ENCODE measurements around the gene PPM1N.

Gene PPM1N

GRCh38 chr19:45471111-45471930 lies 26.9 kb upstream of the PPM1N start:
- no peak for DNase-seq (ENCODE audit: low spot score)

- no peak for DNase-seq (ENCODE audit: low spot score)
Measured at GRCh38 chr19:45471931-45472562, 26.2 kb upstream of the PPM1N start.

- no peak for DNase-seq (ENCODE audit: low spot score)
Measured at GRCh38 chr19:45472563-45473366, 25.5 kb upstream of the PPM1N start.

- DNase-seq (ENCODE audit: low spot score) = no peak
Measured at GRCh38 chr19:45473367-45473681, 24.9 kb upstream of the PPM1N start.

- no peak for DNase-seq (ENCODE audit: low spot score)
Measured at GRCh38 chr19:45473682-45474605, 24.3 kb upstream of the PPM1N start.

DNA sequence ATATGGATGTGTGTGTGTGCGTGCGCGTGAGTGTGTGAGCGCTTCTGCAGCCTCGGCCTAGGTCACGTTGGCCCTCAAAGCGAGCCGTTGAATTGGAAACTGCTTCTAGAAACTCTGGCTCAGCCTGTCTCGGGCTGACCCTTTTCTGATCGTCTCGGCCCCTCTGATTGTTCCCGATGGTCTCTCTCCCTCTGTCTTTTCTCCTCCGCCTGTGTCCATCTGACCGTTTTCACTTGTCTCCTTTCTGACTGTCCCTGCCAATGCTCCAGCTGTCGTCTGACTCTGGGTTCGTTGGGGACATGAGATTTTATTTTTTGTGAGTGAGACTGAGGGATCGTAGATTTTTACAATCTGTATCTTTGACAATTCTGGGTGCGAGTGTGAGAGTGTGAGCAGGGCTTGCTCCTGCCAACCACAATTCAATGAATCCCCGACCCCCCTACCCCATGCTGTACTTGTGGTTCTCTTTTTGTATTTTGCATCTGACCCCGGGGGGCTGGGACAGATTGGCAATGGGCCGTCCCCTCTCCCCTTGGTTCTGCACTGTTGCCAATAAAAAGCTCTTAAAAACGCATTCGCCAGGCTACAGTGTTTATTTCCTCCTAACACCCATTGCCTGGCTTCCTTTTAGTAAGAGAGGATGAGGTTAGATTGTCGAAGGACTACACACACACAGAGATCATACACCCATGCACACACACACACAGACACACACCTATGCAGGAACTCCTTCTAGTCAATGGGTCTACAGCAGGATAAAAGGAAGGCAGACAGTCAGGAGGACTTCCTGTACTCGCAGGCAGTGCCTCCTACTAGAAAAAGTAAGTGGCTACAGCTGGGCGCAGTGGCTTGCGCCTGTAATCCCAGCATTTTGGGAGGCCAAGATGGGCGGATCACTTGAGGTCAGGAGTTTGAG lies 23.4 kb upstream of the PPM1N start:
- no peak for DNase-seq (ENCODE audit: low spot score)

DNA sequence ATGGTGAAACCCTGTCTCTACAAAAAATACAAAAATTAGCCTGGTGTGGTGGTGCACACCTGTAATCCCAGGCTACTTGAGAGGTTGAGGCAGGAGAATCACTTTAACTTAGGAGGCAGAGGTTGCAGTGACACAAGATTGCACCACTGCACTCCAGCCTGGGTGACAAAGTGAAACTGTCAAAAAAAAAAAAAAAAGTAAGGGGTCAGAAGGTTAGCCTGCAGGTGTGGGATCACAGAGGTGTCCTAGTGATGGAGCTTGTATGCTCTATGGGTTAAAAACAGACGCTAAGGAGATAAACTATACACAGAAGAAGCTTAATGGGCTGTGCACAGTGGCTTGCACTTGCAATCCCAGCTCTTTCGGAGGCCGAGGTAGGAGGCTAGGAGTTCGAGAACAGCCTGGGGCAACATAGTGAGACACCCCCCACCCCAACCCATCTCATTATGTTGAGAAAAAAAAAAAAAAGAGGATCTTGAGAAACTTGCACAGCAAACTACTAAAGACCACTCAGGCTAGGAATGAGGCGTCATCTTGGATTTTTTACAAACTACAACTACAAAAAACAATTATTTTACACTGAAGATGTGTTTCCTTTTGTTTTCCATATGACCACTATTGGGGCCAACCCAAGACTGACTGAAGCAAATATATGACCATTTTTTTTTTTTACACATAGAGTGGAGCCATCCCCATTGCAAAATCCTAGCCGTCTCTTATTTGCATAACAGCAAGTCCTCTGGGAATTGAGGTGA lies 22.5 kb upstream of the PPM1N start:
- no peak for DNase-seq (ENCODE audit: low spot score)

- DNase-seq (ENCODE audit: low spot score) = no peak
Measured at GRCh38 chr19:45476304-45476703, 21.9 kb upstream of the PPM1N start.

DNA sequence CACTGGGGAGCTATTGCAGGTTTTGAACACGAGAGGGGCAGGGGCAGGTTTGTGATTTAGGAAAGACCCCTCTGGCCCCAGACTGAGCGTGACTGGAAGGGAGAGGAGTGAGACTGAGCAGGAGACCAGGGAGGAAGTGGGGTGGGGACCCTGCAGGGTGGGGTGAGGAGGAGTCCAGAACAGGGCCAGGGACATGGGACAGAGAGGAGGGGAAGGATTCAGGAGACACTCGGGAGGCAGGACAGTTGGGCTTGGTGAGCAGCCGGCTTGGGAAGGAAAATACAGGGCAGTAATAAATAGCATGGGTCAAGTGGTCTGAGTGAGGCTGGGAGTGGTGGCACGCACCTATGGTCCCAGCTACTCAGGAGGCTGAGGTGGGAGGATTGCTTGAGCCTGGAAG lies 21.1 kb upstream of the PPM1N start:
- DNase-seq (ENCODE audit: low spot score) = no peak

GRCh38 chr19:45477713-45478453 lies 20.4 kb upstream of the PPM1N start:
- no peak for DNase-seq (ENCODE audit: low spot score)

DNA sequence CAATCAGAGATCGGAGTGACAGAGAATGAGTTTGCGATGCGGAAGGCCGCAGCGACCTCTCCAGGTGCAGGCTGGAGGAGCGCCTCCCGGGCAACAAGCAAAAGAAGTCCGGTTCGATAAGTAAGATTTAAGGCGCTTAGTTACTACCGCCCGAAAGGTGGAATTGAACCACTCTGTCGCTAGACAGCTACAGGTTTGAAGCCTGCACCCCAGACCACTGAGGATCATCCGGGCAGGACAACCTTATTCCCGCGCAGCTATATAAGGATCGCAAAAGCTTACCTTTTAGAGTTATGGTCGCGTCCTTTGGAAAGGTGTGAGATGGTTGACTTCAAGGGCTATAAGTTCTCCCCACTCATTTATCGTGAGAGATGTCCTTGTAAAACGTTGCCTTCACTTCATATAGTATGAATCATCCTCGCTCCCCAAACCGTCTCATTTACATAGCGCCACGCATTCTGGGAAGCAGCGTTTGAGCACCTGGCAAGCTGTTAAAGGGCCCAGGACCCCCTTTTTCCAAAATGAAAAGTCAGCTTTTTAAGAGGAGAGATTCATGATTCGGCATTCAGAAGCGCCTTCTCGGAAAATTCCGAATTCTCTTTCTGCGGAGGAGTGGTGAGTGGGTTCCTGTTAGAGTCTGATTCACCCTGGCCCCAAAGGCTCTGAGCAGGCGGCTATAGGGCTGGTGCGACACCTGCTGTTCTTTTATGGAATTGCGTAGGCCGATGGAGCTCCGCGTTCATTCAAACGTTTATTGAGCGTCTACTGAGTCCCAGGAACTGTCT lies 19.6 kb upstream of the PPM1N start:
- DNase-seq (ENCODE audit: low spot score) = peak; percentile 92

GRCh38 chr19:45483033-45483432 lies 15.2 kb upstream of the PPM1N start:
- no peak for DNase-seq (ENCODE audit: low spot score)

- no peak for DNase-seq (ENCODE audit: low spot score)
Measured at GRCh38 chr19:45484273-45484945, 13.8 kb upstream of the PPM1N start.

DNA sequence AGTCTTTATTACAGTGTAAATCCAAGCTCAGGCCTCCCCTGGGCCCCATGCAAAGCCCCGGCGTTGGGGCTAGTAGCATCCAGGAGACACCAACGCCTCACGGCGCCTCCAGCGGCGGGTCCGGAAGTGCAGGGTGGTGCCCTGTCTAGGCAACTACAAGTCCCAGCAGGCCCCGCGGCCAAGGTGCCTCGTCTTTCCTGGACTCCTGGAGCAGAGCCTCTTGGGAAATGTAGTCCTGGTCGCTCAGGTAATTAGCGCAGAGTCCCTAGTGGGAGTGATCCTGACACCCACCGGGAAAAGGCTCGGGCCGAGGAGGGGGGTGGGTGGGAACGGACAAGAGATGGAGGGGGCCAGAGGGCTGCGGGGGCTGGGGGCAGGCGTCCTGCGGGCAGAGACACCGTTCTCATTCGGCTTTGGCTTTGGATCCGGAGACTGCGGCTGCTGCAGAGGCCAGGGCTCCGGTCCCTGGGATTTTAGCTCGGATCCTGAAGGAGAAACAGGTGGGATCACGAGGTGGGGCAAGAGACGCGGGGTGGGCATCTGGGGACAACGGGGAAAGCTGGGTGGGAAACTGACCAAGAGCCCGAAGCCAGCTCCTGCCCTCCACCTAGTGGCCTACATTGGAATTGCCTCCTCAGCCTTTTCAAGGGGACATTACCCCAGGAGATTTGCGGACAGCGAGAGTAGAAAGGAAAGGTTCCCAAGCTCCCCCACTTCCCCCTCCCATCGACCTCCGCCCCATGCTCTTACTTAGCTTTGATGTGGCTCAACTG lies 12.8 kb upstream of the PPM1N start:
- DNase-seq (ENCODE audit: low spot score) = peak; percentile 89

DNA sequence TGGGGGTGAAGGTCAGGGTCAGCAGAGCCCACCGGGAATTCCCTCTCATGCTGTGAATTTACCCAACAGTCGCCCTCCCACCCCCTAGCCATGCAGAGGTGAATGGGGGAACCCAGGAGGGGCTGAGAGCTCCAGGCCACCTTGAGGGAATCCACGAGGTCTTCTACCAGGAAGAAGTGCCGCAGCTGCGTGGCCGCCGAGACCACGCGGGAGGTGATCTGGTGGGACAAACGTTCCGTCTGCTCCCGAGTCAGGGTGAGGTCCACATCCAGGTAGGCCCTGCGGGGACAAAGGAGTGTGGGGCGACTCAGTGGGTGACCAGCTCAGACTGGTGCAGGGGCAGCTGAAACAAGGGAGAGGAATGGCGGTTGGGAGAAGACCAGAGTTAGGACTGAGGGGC lies 9.5 kb upstream of the PPM1N start:
- DNase-seq (ENCODE audit: low spot score) = no peak

DNA sequence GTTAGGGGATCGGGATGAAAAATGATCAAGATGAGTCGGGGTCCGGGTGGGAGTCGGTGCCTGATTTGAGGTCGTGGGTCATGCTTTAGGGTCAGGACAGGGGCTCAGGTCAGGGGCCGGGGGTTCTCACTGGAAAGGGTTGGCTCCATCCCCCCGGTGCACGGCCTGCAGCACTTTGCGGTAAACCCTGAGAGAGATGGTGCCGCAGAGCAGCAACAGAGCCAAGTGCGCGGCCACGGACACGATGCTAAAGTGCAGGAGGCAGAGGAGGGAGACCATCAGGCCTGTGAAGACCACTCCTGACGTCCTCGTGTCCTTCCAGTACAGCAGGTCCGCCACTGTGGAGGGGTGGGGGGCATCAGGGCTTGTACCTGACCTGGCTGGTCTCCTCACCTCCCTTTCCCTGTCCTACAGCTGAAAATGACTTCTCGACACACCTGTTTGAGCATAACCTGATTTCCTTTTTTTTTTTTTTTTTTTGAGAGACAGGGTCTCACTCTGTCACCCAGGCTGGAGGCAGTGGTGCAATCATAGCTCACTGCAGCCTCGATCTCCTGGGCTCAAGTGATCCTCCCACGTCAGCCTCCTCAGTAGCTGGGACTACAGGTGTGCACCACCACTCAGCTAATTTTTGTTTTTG lies 8.9 kb upstream of the PPM1N start:
- no peak for DNase-seq (ENCODE audit: low spot score)

- DNase-seq (ENCODE audit: low spot score) = no peak
Measured at GRCh38 chr19:45492137-45492626, 6.1 kb upstream of the PPM1N start.
